GM12891 (cell line): ENCODE results near the gene RGL1. TPM values are rescaled to one million over a fixed set of nuclear protein-coding genes. Genes with fewer than 3 reads are reported as not detected.
"Not testable (repeated sequence)": the region's sequence is repeated elsewhere in the genome, so short reads cannot be mapped to it uniquely, and the experiment has no call there.

Source experiments
- DNase-seq: peaks from one replicate; pipeline ENCODE4 v3.0.0; 2011; ENCODE audit warnings: low spot score; ENCODE audit not compliant: insufficient read length
- FAIRE-seq: peaks from 2 replicates; lab custom pipeline; 2011; peaks lifted over from hg19 to GRCh38; lab: Jason Lieb, UNC
- PAX5 ChIP-seq: IDR thresholded peaks from 2 replicates; pipeline ENCODE4 v1.6.1; 2011; ENCODE audit warnings: low read length, moderate library complexity, mild to moderate bottlenecking; ENCODE audit not compliant: insufficient read depth, severe bottlenecking
- POLR2A ChIP-seq: IDR thresholded peaks from 2 replicates; pipeline ENCODE4 v1.6.1; 2011; ENCODE audit warnings: low read depth, low read length, control low read depth
- POLR2AphosphoS5 ChIP-seq: IDR thresholded peaks from 2 replicates; pipeline ENCODE4 v1.6.1; 2011; ENCODE audit warnings: low read depth, low read length, control low read depth
- POU2F2 ChIP-seq: IDR thresholded peaks from 2 replicates; pipeline ENCODE4 v1.6.1; 2011; ENCODE audit warnings: low read depth, mild to moderate bottlenecking, control low read depth, low read length, moderate library complexity
- SPI1 ChIP-seq: IDR thresholded peaks from 2 replicates; pipeline ENCODE4 v1.6.1; 2011; ENCODE audit warnings: low read depth, low read length, control low read depth
- TAF1 ChIP-seq: IDR thresholded peaks from 2 replicates; pipeline ENCODE4 v1.6.1; 2011; ENCODE audit warnings: low read depth, low read length, control low read depth
- polyA plus RNA-seq: library from polyadenylated mRNA; unstranded; fragments of >200 nt; gene quantifications from one replicate; pipeline ENCODE4 v1.2.1, GENCODE V29; 2012; ENCODE audit warnings: low read depth, missing spikeins, inconsistent platforms; ENCODE audit not compliant: missing spikeins

Gene RGL1
- 6.6 TPM for polyA plus RNA-seq

GRCh38 chr1:183804916-183805841 lies at the start of gene RGL1:
Gene RGL1 (plus strand): TSS chr1:183805120. CDS start chr1:183805298, 178 bp downstream.
- DNase-seq, result peak; percentile 26
- peak; percentile 83 for FAIRE-seq
- TF ChIP-seq SPI1, result no peak
- peak; percentile 66 for TF ChIP-seq POLR2AphosphoS5
- TF ChIP-seq TAF1, result peak; percentile 71
- peak; percentile 12 for TF ChIP-seq PAX5
- peak; percentile 58; the same call in 1 of the 2 replicates for TF ChIP-seq POLR2A
- TF ChIP-seq POU2F2, result no peak

- DNase-seq (no peak), FAIRE-seq (no peak)
- TF ChIP-seq POLR2A (no peak), POLR2AphosphoS5 (no peak), POU2F2 (no peak), PAX5 (no peak), TAF1 (no peak), SPI1 (no peak)
These were observed 48.6 kb upstream of the RGL1 start for GRCh38 chr1:183756326-183756725.

GRCh38 chr1:183757061-183757460 lies 47.9 kb upstream of the RGL1 start:
- TF ChIP-seq PAX5, result no peak
- no peak for TF ChIP-seq POLR2A
- TF ChIP-seq POLR2AphosphoS5, result no peak
- no peak for TF ChIP-seq SPI1
- no peak for TF ChIP-seq TAF1
- TF ChIP-seq POU2F2, result no peak
- FAIRE-seq (peak; percentile 40), DNase-seq (no peak)

GRCh38 chr1:183758913-183759312 lies 46.0 kb upstream of the RGL1 start:
- TF ChIP-seq PAX5, result no peak
- TF ChIP-seq POLR2AphosphoS5, result no peak
- no peak for TF ChIP-seq POU2F2
- no peak for TF ChIP-seq TAF1
- TF ChIP-seq SPI1, result no peak
- TF ChIP-seq POLR2A, result no peak
- FAIRE-seq, result no peak
- DNase-seq, result no peak

GRCh38 chr1:183760661-183761060 lies 44.3 kb upstream of the RGL1 start:
- TF ChIP-seq TAF1, result no peak
- no peak for DNase-seq
- FAIRE-seq, result no peak

GRCh38 chr1:183761871-183762270 lies 43.0 kb upstream of the RGL1 start:
- FAIRE-seq (no peak), DNase-seq (no peak)
- TF ChIP-seq PAX5, result no peak
- no peak for TF ChIP-seq POLR2AphosphoS5
- no peak for TF ChIP-seq POLR2A
- no peak for TF ChIP-seq TAF1
- no peak for TF ChIP-seq SPI1
- TF ChIP-seq POU2F2, result no peak

- FAIRE-seq, DNase-seq: not testable (repeated sequence)
These were observed 42.1 kb upstream of the RGL1 start for GRCh38 chr1:183762856-183763255.

- DNase-seq (no peak), FAIRE-seq (no peak)
- TF ChIP-seq POLR2A, result no peak
- TF ChIP-seq POLR2AphosphoS5, result no peak
- no peak for TF ChIP-seq POU2F2
- no peak for TF ChIP-seq PAX5
- no peak for TF ChIP-seq TAF1
- no peak for TF ChIP-seq SPI1
These were observed 39.9 kb upstream of the RGL1 start for GRCh38 chr1:183764981-183765380.

- no peak for DNase-seq
- FAIRE-seq, result peak; percentile 31
- TF ChIP-seq PAX5, result no peak
- TF ChIP-seq SPI1, result peak; percentile 80
These were observed 34.7 kb upstream of the RGL1 start for GRCh38 chr1:183769956-183770815.

GRCh38 chr1:183770816-183771128 lies 34.1 kb upstream of the RGL1 start:
- peak; percentile 16 for FAIRE-seq
- TF ChIP-seq SPI1 (no peak), PAX5 (no peak), TAF1 (no peak), POU2F2 (no peak), POLR2A (no peak), POLR2AphosphoS5 (no peak)
- no peak for DNase-seq
